Activated CD8-positive, alpha-beta T cell treated with anti-CD3 and anti-CD28 coated beads, Interleukin-2, amount 10 ng/mL, durations not matched to agents 7 days and 5 days (primary cell): ENCODE data around the gene TEDDM1. TPM values are rescaled to one million over a fixed set of nuclear protein-coding genes. Genes with fewer than 3 reads are reported as not detected.

Source experiments
- ATAC-seq: fragments of 150-1000 bp; cut with Tn5 transposase; one replicate; pipeline ENCODE4 v1.10.0; 2021; ENCODE audit warnings: moderate library complexity
- CTCF ChIA-PET: fragments of 350-600 bp; sonication (Branson Sonifier 250); formaldehyde crosslinking; loops from one replicate; lab custom pipeline; 2021; ENCODE audit warnings: antibody characterized with exemption; lab: Charles Lee
- POLR2A ChIA-PET: fragments of 350-600 bp; sonication (Branson Sonifier 250); formaldehyde crosslinking; loops from one replicate; lab custom pipeline; 2021; ENCODE audit warnings: antibody characterized with exemption; lab: Charles Lee
- DNase-seq: peaks from one replicate; pipeline ENCODE4 v3.0.0-alpha.2; 2020
- H3K27ac Mint-ChIP-seq: one replicate; pipeline ENCODE4 v1.8.0; 2021; ENCODE audit warnings: mild to moderate bottlenecking, mixed read lengths
- H3K27me3 Mint-ChIP-seq: one replicate; pipeline ENCODE4 v1.8.0; 2021; ENCODE audit warnings: low read depth, mixed read lengths
- H3K36me3 Mint-ChIP-seq: one replicate; pipeline ENCODE4 v1.8.0; 2021; ENCODE audit warnings: low read depth, mixed read lengths
- H3K4me1 Mint-ChIP-seq: one replicate; pipeline ENCODE4 v1.8.0; 2021; ENCODE audit warnings: low read depth, mixed read lengths
- H3K4me3 Mint-ChIP-seq: one replicate; pipeline ENCODE4 v1.8.0; 2021; ENCODE audit warnings: mild to moderate bottlenecking, mixed read lengths
- H3K9me3 Mint-ChIP-seq: one replicate; pipeline ENCODE4 v1.8.0; 2022; ENCODE audit warnings: mixed read lengths; ENCODE audit not compliant: insufficient read depth
- total RNA-seq, 2 experiments: library from RNA; stranded (reverse); gene quantifications; one replicate each; pipeline ENCODE4 v1.2.3, GENCODE V29; 2021

TEDDM1 gene
- total RNA-seq, 2 experiments from 2014 or later: not detected

DNA sequence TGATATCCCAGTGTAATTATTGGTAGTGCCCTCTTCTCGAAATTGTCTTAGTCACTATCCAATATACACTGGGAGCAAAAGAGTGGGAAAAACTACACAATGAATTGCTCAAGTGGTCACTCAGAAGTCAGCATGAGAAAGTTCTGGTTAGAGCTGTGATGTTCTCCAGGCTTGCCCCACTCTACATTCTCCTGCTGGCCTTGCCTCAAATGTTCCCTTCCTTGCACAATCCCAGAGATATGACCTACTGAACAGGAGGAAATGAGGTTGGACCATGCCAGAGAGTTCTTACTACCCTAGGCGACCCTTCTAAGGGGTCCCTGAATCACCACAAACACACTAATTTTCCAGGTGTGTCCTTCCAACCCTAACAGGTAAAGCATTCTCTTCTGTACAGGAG, 49.6 kb downstream of the TEDDM1 start:
- H3K27me3 Mint-ChIP-seq: peaks cover 5% of the 10 kb centered on the region

DNA sequence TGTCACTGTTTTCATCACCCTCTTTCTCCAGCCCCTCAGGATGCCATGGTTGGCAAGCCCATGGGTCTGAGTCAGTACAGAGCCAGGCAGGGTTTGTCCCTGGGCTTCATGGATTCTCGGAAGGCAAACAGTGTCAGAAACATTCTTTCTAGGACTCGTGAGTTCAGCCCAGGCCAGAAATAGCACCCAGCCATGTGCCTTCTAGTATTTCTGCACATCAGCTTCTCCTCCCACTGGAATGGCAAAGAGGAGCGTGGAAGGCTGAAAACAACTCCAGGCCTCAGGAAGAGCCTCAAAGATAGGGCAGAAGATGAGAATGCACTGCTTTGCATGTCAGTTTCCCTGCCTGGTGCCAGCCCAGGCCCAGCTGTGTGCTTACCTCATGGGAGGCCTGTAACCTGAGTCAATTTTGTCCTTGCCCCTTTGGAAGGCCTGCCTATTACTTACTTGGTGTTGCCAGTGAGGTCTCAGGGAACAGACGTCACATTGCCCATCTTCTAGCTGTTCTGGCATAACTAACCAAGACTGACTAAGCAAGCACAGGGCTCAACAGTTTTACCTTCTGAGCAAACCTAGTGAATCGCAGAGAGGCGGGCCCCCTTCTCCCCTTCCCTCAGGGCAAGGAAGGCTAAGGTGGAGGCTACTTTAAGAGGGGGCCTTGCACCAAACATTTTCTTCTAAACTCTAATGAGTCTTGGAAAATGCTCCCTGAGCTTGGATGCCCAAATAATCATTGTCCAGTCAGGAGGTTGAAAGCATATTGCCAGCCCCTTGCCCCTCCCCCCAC, 51.3 kb downstream of the TEDDM1 start:
- H3K4me3 Mint-ChIP-seq: no peak overlapping the region
- DNase-seq (no peak), ATAC-seq (no peak)
- no peaks in the 10 kb centered on the region for H3K36me3 Mint-ChIP-seq
- no peaks in the 10 kb centered on the region for H3K4me1 Mint-ChIP-seq
- H3K27ac Mint-ChIP-seq: no peak overlapping the region
- POLR2A ChIA-PET: no interaction called here
- H3K27me3 Mint-ChIP-seq: peaks cover 5% of the 10 kb centered on the region
- CTCF ChIA-PET: interaction anchor here (0.6 kb wide), 1 partner anchor 9 kb away, joined by 3 read pairs; no protein-coding TSS in a partner anchor
- H3K9me3 Mint-ChIP-seq: no peaks in the 10 kb centered on the region

More for the DNA sequence above, 49.6 kb downstream of the TEDDM1 start:
- no peak overlapping the region for H3K4me3 Mint-ChIP-seq
- no peak for DNase-seq
- no peak for ATAC-seq
- POLR2A ChIA-PET: no interaction called here
- CTCF ChIA-PET: no interaction called here
- H3K27ac Mint-ChIP-seq: no peak overlapping the region
- H3K9me3 Mint-ChIP-seq: no peaks in the 10 kb centered on the region
- no peaks in the 10 kb centered on the region for H3K36me3 Mint-ChIP-seq
- no peaks in the 10 kb centered on the region for H3K4me1 Mint-ChIP-seq

Other genes with a start within 250 kb of the TEDDM1 start
- 10 to 100 TPM; 97.5 to 98.0 TPM for gene GLUL, start 8.9 kb downstream of the TEDDM1 start, total RNA-seq
- gene RGSL1, start 49.5 kb upstream of the TEDDM1 start, total RNA-seq: not detected
- 1 to 10 TPM; 5.7 to 6.0 TPM for gene RNASEL, start 188.6 kb upstream of the TEDDM1 start, total RNA-seq
- gene RGS16, start 203.7 kb upstream of the TEDDM1 start, total RNA-seq: under 1 TPM; 0.63 to 0.66 TPM